Measurements from ENCODE around the gene URB2.
"Not testable (repeated sequence)": the region's sequence is repeated elsewhere in the genome, so short reads cannot be mapped to it uniquely, and the experiment has no call there.

Gene URB2

DNA sequence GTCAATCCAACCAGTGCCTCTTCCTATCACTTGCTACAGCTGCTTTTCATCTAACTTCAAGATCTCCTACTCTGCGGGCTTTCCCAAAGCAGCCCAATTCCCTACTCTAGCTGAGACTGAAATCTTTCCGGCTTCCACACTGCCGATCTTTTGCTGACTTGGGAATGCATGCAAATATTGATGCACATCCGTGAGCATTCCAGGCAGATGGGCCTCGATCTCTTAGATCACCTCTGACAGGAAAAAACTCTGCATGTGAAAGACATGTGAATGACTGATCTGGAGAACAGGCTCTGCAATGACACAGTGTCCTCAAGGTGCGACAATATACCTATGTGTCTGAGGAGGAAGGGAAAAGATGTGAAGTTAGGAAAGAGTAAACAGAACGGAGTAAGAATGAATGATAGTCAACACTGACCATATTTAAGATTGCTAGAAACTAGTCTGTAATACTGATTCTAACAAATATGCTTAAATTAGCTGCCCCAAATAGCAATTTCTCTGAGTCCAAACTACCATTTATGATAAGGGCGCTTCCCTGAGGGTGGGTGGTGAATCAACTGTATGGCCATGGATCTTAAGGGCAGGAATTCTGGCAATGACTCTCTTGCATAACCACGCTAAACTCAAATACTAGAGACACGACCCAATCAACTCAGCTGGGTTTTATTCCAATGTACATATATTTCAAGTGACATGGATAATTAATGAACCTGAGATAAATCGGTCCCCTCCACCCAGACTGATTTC lies 8.5 kb upstream of the URB2 start:
- DNase-seq = no peak

- no peak for DNase-seq
These were observed 7.0 kb upstream of the URB2 start for GRCh38 chr1:229619002-229619401.

DNA sequence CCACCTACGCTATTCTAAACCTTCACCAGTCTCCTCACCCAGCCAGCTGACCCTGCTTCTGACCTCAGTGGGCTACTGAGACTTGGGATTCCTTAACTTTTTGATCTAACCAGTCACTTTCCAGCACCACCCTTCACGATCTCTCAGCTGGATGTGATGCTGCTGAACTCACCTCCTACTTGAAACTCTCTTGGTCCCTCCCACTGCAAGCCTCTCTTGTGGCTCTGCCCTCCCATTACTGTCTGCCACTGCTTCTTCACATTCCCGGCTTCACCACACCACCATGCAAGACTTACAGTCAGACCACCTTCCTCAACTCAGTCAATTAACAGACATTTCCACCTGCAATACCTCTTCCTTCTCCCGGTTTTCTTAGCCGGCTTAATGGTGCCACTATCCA lies 6.4 kb upstream of the URB2 start:
- DNase-seq = no peak

- DNase-seq = no peak
These were observed 5.2 kb upstream of the URB2 start for GRCh38 chr1:229620876-229621275.

- no peak for DNase-seq
These were observed 4.4 kb upstream of the URB2 start for GRCh38 chr1:229621663-229622062.

DNA sequence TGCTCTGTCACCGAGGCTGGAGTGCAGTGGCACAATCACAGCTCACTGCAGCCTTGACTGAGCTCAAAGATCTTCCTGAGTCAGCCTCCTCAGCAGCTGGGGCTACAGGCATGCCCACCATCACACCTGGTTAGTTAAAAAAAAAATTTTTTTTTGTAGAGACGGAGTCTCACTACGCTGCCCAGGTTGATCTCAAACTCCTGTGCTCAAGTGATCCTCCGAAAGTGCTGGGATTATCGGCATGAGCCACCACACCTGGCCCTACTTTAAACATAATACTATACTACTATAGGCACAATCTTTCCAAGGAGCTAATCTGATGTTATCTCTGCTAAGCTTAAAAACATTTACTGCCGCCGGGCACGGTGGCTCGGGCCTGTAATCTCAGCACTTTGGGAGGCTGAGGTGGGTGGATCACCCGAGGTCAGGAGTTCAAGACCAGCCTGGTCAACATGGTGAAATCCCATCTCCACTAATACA lies 3.4 kb upstream of the URB2 start:
- not testable (repeated sequence) for DNase-seq

- DNase-seq = no peak
These were observed 2.8 kb upstream of the URB2 start for GRCh38 chr1:229623225-229623624.

GRCh38 chr1:229623838-229624237 lies 2.2 kb upstream of the URB2 start:
- DNase-seq = no peak

DNA sequence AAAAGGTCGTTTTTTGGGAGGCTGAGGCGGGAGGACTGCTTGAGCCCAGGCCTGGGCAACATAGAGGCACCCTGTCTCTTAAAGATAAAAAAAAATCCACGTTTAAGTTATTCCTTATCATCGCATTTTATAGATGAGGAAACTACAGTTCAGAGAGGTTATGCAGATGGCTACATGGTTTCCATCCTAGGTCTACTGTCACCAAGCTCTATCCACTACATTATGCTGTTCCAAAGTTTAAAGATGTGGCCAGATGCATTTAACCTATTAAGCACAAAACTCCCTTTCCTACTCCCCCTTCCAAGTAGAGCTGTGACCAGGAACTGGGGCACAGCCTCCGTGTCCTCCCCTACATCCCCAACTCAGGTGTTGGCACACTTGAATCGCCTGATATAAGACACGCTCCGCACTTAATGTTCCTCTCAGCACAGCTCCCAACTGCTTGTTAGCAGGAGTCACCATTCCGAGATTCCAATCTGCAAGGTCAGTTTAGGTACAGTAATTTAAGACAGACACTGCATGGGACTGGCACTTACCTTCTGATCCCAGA lies 1.5 kb upstream of the URB2 start:
- no peak for DNase-seq

- peak; percentile 16 for DNase-seq
These were observed 754 bp upstream of the URB2 start for GRCh38 chr1:229625071-229625914.

DNA sequence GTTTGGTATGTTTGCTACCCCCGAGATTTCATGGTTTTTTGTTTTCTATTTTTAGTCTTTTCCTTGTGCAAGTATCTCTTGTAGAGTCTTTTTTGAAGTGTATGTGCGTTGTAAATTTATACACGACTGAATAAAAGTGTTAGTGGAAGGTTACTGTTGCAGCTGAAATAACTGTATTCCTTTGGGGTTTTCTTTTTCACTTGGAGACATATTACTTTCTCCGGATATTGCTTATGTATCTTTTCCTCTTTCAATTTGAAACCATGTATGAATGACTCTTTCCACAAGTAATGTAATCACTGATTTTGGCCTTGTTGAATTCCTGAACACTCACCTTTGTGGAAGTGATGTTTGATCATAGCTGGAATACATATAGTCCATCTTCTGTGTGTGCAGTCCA lies 956 bp downstream of the URB2 start:
- DNase-seq = no peak

GRCh38 chr1:229629261-229629660 lies 3.2 kb downstream of the URB2 start:
- no peak for DNase-seq

DNA sequence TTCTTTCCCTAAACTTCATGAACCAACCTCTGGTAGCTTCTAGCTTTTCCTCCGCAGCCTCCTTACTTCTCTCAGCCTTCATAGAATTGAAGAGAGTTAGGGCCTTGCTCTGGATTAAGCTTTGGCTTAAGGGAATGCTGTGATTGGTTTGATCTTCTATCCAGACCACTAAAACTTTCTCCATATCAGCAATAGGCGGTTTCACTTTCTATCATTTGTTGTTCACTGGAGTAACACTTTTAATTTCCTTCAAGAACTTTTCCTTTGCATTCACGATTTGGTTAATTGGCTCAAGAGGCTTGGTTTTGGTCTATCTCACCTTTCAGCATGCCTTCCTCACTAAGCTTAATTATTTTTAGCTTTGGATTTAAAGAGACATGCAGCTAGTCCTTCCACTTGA lies 5.1 kb downstream of the URB2 start:
- DNase-seq = no peak

GRCh38 chr1:229631966-229632365 lies 5.9 kb downstream of the URB2 start:
- no peak for DNase-seq

DNA sequence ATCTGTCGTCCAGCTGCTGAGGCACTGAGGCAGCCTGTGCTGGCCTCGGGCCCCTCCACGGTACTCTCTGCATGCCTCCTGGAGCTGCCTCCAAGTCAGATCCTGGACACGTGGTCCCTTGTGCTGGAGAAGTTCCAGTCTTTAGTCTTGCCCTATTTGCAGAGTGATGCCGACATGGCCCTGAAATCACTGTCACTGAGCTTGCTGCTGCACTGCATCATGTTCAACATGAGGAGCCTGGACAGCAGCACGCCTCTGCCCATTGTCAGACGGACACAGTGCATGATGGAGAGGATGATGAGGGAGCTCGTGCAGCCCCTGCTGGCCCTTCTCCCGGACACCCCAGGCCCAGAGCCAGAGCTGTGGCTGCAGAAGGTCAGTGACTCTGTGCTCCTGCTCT lies 10.0 kb downstream of the URB2 start:
- no peak for DNase-seq

DNA sequence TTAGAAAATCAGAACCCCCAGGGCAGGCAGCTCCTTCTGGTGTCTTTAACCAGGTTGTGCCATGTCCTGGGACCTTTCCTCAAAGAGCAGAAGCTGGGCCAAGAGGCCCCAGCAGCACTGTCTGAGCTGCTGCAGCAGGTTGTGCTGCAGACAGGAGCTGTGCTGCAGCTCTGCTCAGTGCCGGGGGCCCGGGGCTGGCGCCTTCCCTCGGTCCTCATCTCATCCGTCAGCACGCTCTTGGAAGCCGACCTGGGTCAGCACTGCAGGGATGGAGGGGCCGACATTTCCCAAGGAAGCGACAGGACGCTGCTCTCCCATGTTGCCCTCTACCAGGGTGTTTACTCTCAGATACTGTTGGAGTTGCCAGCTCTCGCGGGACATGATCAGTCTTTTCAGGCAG lies 11.7 kb downstream of the URB2 start:
- no peak for DNase-seq

GRCh38 chr1:229640455-229640854 lies 14.4 kb downstream of the URB2 start:
- DNase-seq = no peak

- DNase-seq = no peak
These were observed 15.3 kb downstream of the URB2 start for GRCh38 chr1:229641306-229641705.

DNA sequence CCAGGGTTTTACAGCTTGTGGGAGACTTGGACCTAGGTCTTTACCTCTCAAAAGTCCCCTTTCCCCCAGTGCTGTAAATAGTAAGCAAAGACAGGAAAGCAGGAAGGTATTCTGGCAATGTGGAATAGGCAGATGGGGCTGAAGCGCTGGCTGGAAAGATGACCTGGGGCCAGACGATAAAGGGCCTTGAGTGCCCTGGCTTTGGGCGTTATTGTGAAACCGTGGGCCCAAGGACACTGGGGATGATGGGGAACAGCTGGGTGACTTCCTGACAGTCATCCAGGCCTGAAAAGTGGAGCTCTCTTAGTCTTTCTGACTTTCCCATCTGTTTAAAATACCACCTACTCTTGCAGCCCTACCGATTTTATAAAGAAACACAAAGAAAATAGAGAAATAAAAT lies 16.3 kb downstream of the URB2 start:
- DNase-seq = no peak

DNA sequence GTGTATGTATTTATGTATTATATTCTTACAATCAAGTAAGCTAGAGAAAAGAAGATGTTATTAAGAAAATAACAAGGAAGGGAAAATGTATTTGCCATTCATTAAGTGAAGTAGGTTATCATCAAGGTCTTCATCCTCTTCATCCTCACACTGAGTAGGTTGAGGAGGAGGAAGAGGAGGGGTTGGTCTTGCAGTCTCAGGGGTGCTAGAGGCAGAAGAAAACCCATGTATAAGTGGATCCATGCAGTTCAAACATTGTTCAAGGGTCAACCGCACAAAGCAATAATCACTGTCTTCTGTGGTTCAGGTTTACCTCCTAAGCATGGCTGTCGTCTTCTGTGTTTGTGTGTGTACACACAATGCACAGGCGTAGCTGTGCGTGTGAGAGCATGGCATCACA lies 16.9 kb downstream of the URB2 start:
- no peak for DNase-seq

GRCh38 chr1:229643996-229644745 lies 18.1 kb downstream of the URB2 start:
- DNase-seq = no peak

DNA sequence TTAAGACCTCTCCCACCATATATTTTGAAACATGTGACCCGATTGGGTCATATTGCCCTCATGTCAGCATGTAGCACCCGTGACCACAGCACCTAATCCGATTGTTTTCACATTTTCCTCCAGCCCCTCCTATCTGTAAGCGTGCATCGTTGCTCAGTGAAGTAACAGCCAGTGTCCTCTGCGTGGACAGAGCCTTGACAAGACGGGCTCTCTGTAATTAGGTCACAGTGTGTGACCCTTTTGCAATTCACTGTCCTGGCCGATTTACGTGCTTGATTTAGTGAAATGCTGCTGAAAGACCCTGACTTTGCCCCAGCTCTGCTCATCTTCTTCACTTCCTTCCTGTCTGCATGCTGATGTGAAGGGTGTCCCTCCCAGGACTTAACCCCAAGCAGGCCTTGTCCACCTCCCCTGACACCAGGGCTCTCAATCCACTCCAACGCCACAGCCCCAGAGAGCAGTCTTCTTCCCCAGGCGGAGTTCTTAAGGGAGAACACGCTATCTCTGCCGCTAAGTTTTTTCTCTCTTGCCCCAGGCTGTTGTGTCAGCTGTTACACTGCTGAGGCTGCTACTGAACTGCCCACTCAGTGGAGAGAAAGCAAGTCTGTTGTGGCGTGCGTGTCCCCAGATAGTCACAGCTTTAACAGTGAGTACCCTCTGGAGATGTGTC lies 19.4 kb downstream of the URB2 start:
- DNase-seq = no peak

DNA sequence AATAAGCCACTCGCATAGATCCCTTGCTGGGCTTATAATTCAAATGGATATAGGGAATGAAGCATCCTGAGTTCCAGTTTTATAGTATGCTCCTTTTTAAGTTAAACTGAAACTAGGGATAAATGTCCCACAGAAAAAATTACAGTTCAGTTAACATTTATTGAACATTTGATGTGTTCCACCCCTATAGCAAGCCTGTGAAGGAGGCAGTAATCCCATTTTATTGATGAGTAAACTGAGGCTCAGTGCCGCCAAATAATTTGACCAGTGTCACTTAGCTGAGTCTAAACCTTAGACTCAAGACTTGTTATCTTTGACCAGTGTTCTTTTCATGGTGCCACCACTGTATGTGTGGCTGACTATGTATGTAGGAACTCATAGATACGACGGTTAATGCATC lies 22.4 kb downstream of the URB2 start:
- DNase-seq = no peak
